Measurements from ENCODE around the gene LMCD1.

LMCD1 gene

GRCh38 chr3:8539419-8539818, 37.8 kb downstream of the LMCD1 start:
- no peak for DNase-seq

- DNase-seq = no peak
Measured at GRCh38 chr3:8540456-8540855, 38.8 kb downstream of the LMCD1 start.

- DNase-seq = no peak
Measured at GRCh38 chr3:8541486-8541885, 39.9 kb downstream of the LMCD1 start.

GRCh38 chr3:8542190-8543135, 40.8 kb downstream of the LMCD1 start:
- no peak for DNase-seq

- no peak for DNase-seq
Measured at GRCh38 chr3:8546609-8547008, 45.0 kb downstream of the LMCD1 start.

GRCh38 chr3:8548502-8549275, 47.1 kb downstream of the LMCD1 start:
- DNase-seq = no peak

- DNase-seq = no peak
Measured at GRCh38 chr3:8549354-8549753, 47.7 kb downstream of the LMCD1 start.

GRCh38 chr3:8550611-8551010, 49.0 kb downstream of the LMCD1 start:
- no peak for DNase-seq

GRCh38 chr3:8552223-8552762, 50.7 kb downstream of the LMCD1 start:
- DNase-seq = no peak

GRCh38 chr3:8553405-8553804, 51.8 kb downstream of the LMCD1 start:
- no peak for DNase-seq

- DNase-seq = no peak
Measured at GRCh38 chr3:8554696-8555095, 53.1 kb downstream of the LMCD1 start.

GRCh38 chr3:8555113-8555661, 53.6 kb downstream of the LMCD1 start:
- DNase-seq = no peak

GRCh38 chr3:8555725-8556472, 54.3 kb downstream of the LMCD1 start:
- DNase-seq = no peak

GRCh38 chr3:8556473-8556869, 54.8 kb downstream of the LMCD1 start:
- DNase-seq = no peak

- no peak for DNase-seq
Measured at GRCh38 chr3:8557298-8557697, 55.7 kb downstream of the LMCD1 start.

GRCh38 chr3:8558645-8559044, 57.0 kb downstream of the LMCD1 start:
- DNase-seq = no peak

- DNase-seq = no peak
Measured at GRCh38 chr3:8559351-8559750, 57.7 kb downstream of the LMCD1 start.

- DNase-seq = no peak
Measured at GRCh38 chr3:8560366-8561007, 58.9 kb downstream of the LMCD1 start.

- DNase-seq = no peak
Measured at GRCh38 chr3:8561370-8561769, 59.7 kb downstream of the LMCD1 start.

- no peak for DNase-seq
Measured at GRCh38 chr3:8562081-8562595, 60.5 kb downstream of the LMCD1 start.

- no peak for DNase-seq
Measured at GRCh38 chr3:8563146-8563545, 61.5 kb downstream of the LMCD1 start.

GRCh38 chr3:8563597-8563996, 62.0 kb downstream of the LMCD1 start:
- DNase-seq = no peak

Data from NCI-H2107 (cell line).